NCI-H1048 (cell line): ENCODE measurements around the gene WLS.
A peak's percentile ranks its signal among the peaks of the same experiment; 100 is the strongest.
"Not testable (repeated sequence)": the region's sequence is repeated elsewhere in the genome, so short reads cannot be mapped to it uniquely, and the experiment has no call there.

Experiments
- DNase-seq: peaks from one replicate; lab custom pipeline; 2025; lab: John Stamatoyannopoulos, UW

The WLS gene

DNA sequence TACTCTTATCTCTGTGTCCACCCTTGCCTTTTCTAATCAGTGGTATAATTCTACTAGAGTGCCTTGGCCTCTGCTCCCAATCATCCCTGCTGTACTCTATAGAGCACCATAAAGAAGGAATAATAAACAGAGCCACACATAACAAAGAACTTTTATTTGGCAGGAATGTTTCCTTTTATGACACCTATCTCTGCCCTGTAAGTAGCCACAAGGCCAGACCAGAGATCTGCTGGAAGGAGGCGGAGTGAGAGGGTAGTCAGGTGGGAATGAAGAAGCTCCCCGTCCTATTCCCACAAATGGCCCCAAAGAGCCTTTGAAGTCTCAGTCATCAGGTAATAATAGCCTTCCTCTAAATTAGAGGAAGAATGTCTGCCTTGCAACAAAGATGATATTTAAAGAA is 32.7 kb downstream of the WLS start:
- DNase-seq = no peak

DNA sequence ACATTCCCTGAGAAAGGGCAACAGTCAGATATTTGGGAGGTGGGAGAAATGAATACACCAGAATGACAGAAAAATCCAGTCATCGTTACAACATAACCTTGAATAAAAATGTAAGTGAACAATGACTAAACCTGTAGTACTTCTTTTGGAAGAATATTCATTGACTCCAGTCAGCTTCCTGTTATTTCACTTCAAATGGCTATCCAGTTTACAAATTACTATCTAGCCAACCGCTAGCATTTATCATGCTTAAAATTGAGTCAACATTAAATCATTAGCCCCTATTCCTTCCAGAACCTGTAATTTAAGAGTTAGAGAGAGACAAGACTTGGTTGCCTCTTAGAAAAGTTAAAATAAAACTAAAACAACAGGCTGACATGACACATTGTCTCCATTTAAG is 33.6 kb downstream of the WLS start:
- DNase-seq = no peak

DNA sequence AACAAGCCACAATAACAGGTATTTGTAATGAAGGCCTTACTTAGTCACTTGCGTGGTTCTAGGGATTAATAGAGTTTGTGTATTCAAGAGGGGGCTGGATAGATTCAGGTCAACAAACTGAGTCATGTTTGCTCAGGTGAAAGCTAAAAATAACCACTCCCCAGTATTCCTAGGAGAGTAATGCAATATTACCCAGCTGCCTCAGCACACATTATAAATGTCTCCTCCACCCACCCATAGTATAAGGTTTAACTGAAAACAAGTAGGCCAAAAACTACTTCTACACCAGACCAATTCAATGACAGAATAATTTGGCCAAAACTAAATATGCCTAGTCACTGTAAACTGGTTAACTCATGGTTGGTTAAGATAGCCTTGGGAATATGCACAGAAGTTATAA is 34.4 kb downstream of the WLS start:
- no peak for DNase-seq

DNA sequence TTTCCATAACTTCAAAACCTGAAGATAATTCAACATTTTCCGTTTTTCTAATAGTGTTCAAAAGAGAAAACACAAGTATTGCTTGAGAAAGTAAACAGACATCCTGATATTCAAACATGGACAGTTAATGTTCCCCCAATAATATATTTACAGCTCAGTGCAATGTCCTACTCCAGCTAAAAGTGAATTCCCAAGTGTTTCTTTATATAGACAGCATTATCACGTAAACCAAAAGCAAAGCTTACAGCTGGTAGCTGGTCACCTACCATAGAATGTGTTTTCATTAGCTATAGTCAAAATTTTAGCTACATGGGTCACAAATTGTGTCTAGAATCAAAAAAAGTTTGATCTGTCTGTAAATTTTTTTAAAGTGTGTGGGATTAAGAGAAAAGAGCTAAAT is 34.9 kb downstream of the WLS start:
- DNase-seq = no peak

DNA sequence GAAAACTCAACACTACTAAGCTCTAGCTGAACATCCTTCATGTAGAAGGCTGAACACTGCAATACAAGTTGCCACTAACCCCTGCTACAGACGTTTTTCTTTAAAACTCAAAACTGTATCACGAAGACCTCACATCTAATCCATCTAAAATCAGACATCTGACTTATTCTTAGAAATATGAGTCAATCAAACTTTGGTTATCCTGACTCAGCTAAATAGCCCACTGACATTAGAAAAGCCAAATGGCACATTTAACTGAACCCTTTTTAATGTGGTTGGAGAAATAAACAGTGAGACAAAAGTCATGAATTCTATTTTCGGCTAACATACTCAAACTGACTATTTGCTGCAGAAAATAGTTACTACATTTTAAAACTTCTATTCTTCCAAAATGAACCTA is 35.6 kb downstream of the WLS start:
- no peak for DNase-seq

DNA sequence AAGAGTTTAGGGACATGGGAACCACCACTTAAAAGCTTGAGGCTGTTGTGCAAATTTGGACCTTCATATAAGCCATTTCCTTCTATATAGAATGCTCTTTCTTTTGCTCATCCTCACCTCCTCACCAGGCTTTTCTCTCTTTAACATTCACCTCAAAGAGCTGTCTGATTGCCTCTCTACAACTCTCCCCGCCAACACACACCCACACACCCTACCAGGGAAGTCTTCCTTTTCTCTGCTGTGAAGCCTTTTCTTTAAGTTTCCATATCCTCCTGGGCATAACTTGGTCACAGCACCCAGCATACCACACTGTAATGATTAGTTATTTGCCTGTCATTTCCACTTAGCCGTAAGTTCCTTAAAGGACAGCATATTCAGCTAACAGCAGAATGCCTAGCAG is 40.6 kb downstream of the WLS start:
- no peak for DNase-seq

DNA sequence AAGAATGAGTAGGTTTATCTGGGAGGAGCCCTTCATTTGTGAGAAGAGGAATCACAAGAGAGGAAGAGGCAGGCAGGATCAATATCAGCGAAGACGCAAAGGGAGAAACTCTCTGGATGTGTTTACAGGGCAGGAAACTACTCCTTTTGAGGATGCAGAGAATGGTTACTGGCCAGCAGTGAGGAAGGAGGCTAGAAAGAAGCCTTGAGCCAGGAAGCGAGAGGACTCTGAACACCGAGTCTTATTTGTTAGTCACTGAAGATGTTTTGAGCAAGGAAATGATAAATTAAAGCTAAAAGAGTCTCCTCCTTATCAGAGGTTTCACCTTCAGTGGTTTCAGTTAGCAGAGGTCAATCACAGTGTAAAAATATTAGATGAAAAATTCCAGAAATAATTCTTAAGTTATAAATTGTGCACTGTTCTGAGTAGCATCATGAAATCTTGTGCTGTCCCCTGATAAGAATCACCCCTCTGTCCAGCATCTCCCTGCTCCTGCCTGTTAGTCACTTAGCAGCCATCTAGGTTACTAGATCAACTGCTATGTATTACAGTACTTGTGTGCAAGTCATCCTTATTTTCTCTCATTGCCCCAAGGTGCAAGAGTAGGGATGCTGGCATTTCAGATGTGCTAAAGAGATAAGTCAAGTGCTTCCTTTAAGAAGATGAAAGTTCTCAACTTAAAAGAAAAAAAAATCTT is 43.5 kb downstream of the WLS start:
- no peak for DNase-seq

DNA sequence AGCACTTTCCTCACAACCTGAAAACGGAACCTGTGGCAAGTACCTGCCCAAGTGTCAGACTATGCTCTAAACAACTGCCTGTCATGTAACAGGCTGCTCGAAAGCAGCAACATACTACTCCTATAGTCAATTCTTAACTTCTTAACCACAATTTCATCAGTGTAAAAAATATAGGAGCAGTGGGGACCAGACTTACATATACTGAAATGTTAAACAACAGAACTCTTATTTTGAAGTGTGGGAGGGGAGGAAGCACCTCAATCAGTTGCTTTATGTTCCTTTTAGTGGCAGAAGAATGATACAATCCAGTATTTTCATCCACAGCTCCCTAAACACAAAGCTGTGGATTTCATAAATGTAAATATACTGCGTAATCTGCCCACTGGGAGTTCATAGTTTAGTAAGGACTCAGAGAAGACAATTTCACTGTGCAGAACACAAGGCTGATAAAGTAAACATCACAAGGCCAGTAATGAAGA is 44.2 kb downstream of the WLS start:
- DNase-seq = no peak

DNA sequence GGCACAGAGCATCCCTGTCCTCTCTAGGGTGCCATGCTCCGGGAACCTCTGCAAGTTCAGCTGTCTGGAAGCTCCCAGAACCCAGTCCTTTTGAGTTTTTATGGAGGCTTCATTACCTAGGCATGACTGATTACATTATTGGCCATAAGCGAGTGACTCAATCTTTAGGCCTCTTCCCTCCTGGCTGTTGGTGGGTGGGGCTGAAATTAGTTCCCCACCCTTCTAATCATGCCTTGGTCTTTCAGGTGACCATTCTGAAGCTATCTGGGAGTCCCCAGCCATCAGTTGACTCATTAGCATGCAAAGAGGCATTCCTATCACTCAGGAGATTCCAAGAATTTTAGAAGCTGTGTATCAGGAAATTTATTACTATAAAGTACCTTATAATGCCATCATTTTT is 46.6 kb downstream of the WLS start:
- DNase-seq = no peak

DNA sequence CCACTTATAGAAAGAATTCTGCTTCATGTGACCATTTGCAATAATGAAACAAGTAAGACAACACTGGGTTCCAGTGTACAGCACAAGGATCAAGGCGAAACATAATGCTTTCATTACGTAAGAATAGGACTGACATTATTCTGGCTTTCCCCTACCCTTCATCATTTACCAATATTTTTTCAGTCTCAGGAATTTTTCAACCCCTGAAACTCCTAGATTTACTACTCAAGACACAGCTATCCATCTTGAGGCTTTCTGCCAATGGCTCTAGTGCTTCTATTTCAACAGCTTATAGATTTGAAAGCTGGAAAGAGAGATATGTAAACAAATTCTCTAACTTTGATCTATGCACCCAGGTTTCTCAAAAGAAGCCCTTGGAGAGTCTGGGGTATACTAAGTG is 48.4 kb downstream of the WLS start:
- DNase-seq = no peak

DNA sequence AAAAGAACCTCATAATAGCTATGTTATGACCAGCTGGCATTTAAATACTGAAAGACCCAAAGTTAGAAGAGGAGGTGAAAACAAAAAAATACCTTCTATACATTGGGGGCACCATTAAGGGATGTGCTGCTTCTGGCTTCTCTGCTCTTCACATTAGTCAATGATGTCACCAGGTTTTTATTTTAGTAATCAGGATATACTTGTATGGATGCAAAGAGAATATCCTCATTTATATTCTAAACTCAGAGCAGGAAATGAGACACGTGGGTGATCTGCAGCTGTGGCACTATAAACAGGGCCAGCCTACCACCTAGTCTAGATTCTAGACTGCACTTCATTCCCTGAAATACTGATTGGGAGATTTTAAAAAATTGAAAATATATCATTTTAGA is 51.2 kb downstream of the WLS start:
- DNase-seq = no peak

DNA sequence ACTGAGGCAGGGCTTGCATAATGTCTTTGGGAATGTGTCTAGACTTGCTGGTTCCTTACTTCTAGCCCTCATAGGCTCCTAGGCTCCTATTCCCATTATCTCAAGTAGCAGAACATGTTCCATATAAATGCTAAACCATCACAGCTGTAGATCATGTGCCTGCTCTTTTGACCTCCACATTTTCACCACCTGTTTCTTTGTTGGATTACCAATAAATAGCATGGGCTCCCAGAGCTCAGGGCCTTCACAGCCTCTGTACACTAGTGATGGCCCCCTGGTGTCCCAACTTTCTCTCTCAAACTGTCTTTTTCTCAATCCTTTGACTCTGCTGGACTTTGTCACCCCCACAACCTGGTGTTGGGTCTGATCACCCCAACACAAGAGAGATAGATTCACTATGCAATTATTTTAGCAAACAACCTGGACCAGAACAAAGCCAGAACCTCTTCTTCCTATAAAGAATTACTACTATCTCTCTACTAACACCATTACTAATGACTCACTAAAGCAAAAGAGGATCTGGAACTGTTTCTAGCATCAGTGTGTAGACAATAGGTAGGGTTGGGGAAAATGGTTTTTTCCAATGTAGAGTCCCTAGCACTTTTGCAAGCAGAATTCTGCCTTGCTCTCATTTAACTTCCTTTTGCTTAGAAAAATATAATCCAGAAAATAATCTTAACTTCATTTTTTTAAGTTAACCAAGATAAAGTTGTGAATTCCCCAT is 51.7 kb downstream of the WLS start:
- no peak for DNase-seq

DNA sequence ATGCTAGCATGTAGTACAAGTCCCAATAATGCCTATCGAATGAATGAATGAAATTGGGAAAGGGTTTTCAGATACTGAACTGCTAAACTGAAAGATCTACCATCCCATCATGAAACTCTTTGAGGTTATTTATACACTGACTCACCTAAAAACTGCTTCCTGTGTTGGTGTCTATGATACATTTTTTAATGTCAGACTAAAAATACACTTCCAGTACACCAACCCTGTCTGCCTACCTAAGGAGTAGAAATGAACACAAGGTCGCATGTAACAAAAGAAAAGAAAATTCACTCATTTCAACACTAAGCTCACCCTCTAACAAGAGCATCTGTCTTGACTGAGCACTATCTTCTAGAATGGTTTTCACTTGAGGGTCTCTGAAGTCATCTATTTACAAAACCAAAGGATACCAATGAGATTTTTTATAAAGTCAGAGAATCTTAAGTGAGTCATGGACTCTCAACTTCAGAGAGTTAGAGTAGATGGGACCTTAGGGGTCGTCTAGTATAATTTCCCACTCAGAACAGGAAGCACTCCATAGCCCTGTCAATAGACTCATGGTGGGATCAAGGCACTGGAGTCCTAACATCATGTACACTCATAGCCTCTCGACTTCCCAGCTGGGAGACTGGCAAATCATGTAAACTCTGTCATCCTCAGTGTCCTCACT is 53.4 kb downstream of the WLS start:
- no peak for DNase-seq

DNA sequence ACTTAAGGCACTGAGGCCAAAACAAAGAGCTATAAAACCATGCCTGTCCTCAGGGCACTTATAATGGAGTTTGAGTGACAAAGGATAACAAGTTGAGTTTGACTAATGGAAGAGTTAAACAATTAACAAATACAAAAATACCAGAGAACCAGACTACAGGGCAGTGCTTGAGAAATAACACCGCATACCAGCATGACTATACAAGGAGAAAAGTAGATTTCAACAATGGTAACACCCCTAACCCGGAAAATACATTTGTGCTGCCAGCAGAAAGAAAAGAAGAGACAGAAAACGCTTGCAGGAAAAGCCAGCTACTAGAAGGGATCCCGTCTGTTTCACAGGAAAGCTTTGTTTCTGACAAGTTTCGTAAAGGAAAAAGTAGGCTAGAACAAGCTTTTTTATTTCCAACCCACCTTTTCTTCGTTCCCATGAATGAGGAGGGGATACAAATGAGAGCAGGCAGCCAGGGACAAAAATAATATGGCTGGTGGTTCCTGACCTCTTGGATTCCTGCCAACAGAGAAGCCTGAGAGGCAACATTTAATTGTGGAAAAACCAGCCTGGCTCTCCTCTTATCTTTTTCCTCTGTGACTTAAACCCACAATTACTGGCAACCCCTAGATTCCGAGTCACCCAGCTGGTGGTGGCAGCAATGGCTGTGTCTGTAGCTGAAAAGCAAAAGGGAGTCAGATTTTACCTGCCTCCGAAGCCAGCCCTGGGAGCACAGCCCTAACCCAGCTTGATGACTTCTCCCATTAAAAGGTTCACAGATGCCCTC is 56.5 kb downstream of the WLS start:
- DNase-seq = peak; percentile 18

DNA sequence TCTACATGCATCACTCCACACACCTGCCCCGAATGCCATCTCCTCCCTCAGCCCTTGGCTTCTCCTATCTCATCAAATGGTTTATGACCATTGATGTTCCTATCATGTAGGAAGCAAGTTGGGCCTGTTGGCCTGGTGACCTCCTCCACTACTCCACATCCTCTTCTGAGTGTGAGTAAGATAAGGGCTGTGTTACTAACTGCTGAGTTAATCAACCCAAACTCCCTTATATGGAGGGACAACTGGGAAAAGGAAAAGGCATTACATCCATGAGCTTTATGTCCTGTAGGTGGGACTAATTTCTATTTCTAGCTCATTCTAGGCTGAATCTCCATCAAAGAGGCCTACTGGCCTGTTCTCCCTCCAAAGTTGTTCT is 57.6 kb downstream of the WLS start:
- DNase-seq = no peak

DNA sequence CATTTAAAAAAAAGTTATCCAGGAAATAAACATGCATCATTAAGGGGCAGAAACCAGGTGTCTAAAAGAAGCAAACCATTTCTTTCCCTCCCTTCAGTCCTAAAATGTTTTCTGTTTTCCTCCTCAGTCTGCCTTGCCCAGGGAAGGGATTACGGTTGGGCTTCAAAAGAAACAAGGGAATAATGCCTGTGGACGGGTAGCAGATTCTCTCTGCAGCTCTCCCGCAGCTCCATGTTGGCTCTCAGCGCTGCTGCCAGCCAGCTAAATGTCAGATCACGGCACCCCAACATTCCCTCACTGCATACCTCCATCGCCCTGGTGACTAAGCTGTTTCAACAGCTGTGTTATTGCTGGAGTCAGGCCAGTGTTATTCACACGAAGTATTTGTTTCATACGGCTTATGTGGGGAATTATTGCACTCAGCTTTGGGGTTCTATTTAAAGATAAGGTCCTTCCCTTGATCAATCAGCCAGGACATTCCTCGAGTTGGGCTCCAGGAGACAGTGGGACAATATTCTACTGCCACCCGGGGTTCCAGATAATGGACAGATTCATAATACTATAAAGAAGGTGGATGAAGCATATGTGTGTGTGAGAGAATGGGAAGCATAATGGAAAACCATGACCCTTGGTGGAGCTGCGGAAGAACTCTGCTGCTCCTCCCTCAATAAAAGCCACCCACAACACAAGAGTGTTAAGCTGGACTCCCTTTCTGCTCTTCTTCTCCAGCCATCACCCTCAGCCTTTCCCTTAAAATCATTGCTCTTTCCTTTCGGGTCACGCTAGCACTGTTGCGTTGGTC is 58.2 kb downstream of the WLS start:
- no peak for DNase-seq

DNA sequence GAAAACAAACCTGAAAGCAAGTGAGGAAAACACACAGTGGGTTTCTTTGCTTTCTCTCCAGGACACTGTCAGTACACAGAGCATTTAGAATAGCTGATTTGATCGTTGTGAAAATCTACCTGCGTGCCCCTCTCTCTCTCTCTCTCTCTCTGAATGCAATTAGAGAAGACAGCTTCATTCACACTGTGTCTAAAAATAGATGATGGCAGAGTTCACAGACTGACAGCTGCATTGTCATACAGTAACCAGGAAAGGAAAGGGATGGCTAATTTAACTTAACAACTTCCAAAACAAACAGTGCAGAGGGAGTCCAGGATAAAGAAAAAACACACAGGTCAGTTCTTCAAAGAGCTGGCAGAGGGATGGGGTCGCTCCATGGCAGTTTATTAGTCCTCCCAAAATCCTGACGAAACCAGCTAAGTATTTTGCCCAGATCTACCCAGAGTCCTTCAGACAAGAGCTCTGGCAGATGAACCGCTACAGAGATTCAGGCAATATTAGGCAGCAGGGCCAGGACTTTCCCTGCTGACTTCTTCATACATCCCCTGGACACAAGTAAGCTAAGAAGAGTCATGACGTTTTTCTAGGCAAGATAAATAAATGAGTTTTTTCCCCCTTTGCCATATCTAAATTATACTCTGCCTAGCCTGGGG is 58.9 kb downstream of the WLS start:
- DNase-seq = no peak

DNA sequence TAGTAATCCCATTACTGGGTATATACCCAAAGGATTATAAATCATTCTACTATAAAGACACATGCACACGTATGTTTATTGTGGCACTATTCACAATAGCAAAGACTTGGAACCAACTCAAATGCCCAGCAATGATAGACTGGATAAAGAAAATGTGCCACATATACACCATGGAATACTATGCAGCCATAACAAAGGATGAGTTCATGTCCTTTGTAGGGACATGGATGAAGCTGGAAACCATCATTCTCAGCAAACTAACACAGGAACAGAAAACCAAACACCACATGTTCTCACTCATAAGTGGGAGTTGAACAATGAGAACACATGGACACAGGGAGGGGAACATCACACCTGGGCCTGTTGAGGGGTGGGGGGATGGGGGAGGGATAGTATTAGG is 60.5 kb downstream of the WLS start:
- DNase-seq = not testable (repeated sequence)

DNA sequence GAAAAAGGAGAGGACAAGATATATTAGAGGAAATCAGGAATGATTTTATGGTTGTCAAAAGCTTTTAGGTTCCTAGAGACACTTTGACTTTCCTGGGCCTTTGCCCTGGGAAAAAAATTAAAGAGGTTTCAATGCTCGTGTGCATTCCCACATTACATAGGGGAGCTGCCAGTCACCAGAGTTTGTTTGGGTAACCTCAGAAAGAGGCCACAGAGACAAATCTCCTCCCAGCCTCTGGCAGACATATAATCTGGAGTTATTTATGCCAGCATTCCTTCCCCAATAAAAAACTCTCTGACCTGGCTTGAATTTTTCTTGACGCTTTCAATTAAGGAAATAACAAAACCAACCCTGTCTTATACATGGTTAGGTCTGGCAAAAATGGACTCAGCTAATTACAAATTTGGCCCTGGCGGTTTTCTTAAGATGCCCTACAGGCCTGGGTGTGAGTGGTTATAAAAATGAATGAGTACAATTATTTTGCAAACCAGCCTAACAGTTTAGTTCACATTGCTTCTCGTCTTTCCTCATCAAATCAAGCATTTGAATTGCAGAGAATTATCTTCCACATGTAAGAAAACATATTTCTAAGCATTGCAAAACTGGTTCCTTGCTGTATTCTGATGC is 63.7 kb downstream of the WLS start:
- no peak for DNase-seq

DNA sequence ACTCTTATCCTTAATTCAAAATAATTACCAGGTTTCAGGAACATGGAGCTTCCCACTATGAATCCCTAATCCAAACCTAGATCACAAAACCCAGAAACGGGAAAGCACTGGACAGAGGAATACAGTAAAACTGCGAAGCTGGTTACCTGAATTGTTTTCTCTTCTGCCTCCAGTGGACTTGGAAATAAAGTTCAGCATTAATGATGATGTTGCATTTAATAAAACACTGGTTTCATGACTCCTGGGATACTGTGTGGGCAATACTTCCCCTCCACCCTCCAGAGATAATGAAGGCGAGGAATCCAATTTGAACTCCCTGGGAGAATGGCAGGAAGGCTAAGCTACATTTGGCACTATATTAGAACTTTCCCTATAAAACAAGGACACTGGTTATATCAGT is 65.1 kb downstream of the WLS start:
- no peak for DNase-seq

DNA sequence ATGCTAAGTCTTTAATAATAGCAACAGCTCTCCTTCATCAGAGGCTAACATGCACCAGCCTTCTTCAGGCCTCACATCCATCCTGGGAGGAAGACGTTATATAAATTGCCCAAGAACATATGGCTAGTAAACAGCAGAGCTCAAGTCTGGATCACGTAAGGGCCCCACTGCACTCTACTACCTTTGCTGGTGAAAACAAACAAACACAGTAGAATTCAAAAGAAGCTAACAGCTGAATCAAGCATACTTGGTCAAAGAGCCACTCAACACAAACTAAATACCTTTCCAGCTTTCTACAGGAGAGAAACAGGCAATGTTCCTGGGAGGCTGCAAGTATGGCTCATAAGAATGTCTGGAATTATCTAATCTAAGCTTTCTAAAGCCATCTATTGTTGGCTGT is 66.0 kb downstream of the WLS start:
- no peak for DNase-seq
